Stomach (tissue), 9 donors: ENCODE results near the gene MYO1E. TPM values are rescaled to one million over a fixed set of nuclear protein-coding genes. Genes with fewer than 3 reads are reported as not detected.

Source experiments
- DNase-seq, 2 donors: peaks; one replicate each; pipeline versions ENCODE4 v3.0.0 to v3.0.0-alpha.2; 2013 to 2019
- H3K27ac ChIP-seq, 5 donors: fragments of 200-600 bp in 4 of 5; sonication (generic) in 4 of 5; one replicate each; pipeline ENCODE4 v1.5.1; 2013 to 2019; ENCODE audit warnings: mild to moderate bottlenecking in 1 of 5, moderate library complexity in 1 of 5
- H3K27me3 ChIP-seq, 3 donors: fragments of 200-600 bp; sonication (generic); one replicate each; pipeline ENCODE4 v1.5.1; 2017 to 2019; ENCODE audit warnings: mixed run types in 1 of 3
- H3K36me3 ChIP-seq, 4 donors: fragments of 200-600 bp; sonication (generic); 1 replicate in 3 of 4; 2 replicates in 1 of 4; pipeline ENCODE4 v1.5.1; 2016 to 2019
- H3K4me1 ChIP-seq, 4 donors: fragments of 200-600 bp; sonication (generic); one replicate each; pipeline ENCODE4 v1.5.1; 2016 to 2019
- H3K4me3 ChIP-seq, 4 donors: fragments of 200-600 bp; sonication (generic) in 3 of 4; one replicate each; pipeline ENCODE4 v1.5.1; 2016 to 2019; ENCODE audit warnings: mild to moderate bottlenecking in 1 of 4
- H3K9me3 ChIP-seq, 4 donors: fragments of 200-600 bp; sonication (generic); one replicate each; pipeline ENCODE4 v1.5.1; 2016 to 2019
- CTCF ChIP-seq, 7 experiments: fragments of 450-650 bp in 4 of 7; fragments of 200-600 bp in 3 of 7; sonication (generic) in 3 of 7; IDR thresholded peaks; one replicate each; pipeline ENCODE4 v1.5.1; 2016 to 2019; ENCODE audit warnings: antibody characterized with exemption in 7 of 7, control low read depth in 2 of 7, mild to moderate bottlenecking in 1 of 7
- EP300 ChIP-seq: sonication (generic); formaldehyde crosslinking; IDR thresholded peaks from one replicate; pipeline ENCODE4 v1.6.1; 2017; ENCODE audit warnings: antibody characterized with exemption
- POLR2A ChIP-seq, 4 donors: fragments of 450-650 bp; IDR thresholded peaks; one replicate each; pipeline ENCODE4 v1.6.1; 2016; ENCODE audit warnings: antibody characterized with exemption in 4 of 4, control low read depth in 2 of 4, mild to moderate bottlenecking in 1 of 4, moderate library complexity in 1 of 4
- POLR2AphosphoS5 ChIP-seq, 3 donors: sonication (generic); formaldehyde crosslinking; IDR thresholded peaks; one replicate each; pipeline ENCODE4 v1.6.1; 2016; ENCODE audit warnings: antibody characterized with exemption in 3 of 3
- WGBS, 5 donors: extraction: QIAGEN DNeasy Blood & Tissue Kit in 3 of 5; methylation state at CpG; one replicate each; pipeline versions ENCODE4 v1.1.5 to v1.1.7; 2013 to 2018; 5-methylcytosine and 5-hydroxymethylcytosine counted together
- intact Hi-C: fragments of 100-400 bp; cut with DNase I; formaldehyde crosslinking; loops from one replicate; pipeline ENCODE4 v1.15.1; 2023; ENCODE audit warnings: low total_unique reads
- polyA plus RNA-seq, 3 donors: library from polyadenylated mRNA; stranded (reverse); fragments of 200-250 nt; gene quantifications; one replicate each; pipeline ENCODE4 v1.2.3, GENCODE V29; 2013
- total RNA-seq, 5 donors: library from RNA; depleted of rRNA; stranded (reverse); fragments of >200 nt; gene quantifications; one replicate each; pipeline versions ENCODE4 v1.1.0 to v1.2.3, GENCODE V29; 2014 to 2016
- donor health status: healthy with polysubstance abuse.
- donor health status: Bipolar disorder and iron deficiency.
- donor health status: healthy.

MYO1E gene
- total and polyA plus RNA-seq, 8 donors, result 15.1 to 380 (median 46.3) TPM

DNA sequence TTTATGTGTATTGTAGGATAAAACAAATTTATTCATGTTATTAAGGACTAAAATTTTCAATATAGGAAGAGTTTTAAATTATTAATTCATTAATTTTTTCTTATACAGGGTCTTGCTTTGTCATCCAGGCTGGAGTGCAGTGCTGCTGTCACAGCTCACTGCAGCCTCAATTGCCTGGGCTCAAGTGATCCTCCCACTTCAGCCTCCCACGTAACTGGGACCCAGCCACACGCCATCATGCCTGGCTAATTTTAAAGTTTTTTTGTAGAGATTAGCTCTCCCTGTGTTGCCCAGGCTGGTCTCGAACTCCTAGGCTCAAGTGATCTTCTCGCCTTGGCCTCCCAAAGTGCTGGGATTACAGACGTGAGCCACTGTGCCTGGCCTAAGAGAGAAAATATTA is 253.0 kb downstream of the MYO1E start:
- WGBS, 5 donors, result 91 to 96% (median 94%) methylated on average over 5 of the region's 5 CpGs

GRCh38 chr15:59116771-59117170 is 255.9 kb downstream of the MYO1E start:
- Histone ChIP-seq H3K36me3 (peaks cover 0 to 25% (median 0%) of the 10 kb centered on the region in 4 donors), H3K27me3 (no peaks in the 10 kb centered on the region), H3K9me3 (no peaks in the 10 kb centered on the region), H3K4me3 (no peak overlapping the region), H3K4me1 (no peaks in the 10 kb centered on the region), H3K27ac (no peak overlapping the region)
- WGBS, 5 donors, result 96 to 98% (median 96%) methylated on average over 6 of the region's 6 CpGs
- no peak for DNase-seq
- TF ChIP-seq EP300 (no peak), POLR2A (IDR thresholded peaks at IDR 0.05) (no peak), CTCF (IDR thresholded peaks at IDR 0.05) (no peak), POLR2AphosphoS5 (IDR thresholded peaks at IDR 0.05) (no peak)
- intact Hi-C loops, result no loop called here

More for the DNA sequence above, 253.0 kb downstream of the MYO1E start:
- no peak for DNase-seq
- Histone ChIP-seq H3K36me3 (peaks cover 0 to 21% (median 0%) of the 10 kb centered on the region in 4 donors), H3K27me3 (no peaks in the 10 kb centered on the region), H3K9me3 (no peaks in the 10 kb centered on the region), H3K4me1 (no peaks in the 10 kb centered on the region), H3K27ac (no peak overlapping the region), H3K4me3 (no peak overlapping the region)
- TF ChIP-seq POLR2A (IDR thresholded peaks at IDR 0.05) (no peak), POLR2AphosphoS5 (IDR thresholded peaks at IDR 0.05) (no peak), EP300 (no peak), CTCF (IDR thresholded peaks at IDR 0.05) (no peak)
- intact Hi-C loops, result no loop called here

DNA sequence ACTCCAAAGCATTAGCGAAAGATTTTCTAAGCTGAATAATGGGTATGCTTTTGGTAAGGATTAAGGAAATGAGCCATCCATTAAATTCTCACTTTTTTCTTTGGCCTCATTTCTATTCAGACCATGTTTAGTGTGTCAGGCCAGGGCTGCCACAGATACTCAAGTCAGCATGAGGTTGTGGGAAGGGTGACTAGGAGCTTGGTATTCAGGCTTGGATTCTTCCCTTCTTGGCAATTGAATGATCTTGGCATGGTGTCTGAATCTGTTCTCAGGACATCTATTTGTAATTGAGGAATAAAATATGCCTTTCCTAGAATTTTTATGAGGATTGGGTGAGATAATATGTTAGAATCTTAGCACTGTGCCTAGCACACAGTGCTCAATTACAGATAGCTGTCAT is 256.5 kb downstream of the MYO1E start:
- Histone ChIP-seq H3K27ac (no peak overlapping the region), H3K27me3 (no peaks in the 10 kb centered on the region), H3K36me3 (peaks cover 0 to 25% (median 0%) of the 10 kb centered on the region in 4 donors), H3K4me1 (no peaks in the 10 kb centered on the region), H3K4me3 (no peak overlapping the region), H3K9me3 (no peaks in the 10 kb centered on the region)
- 91 to 100% (median 100%) methylated on average over 1 of the region's 1 CpG for WGBS, 5 donors
- no peak for TF ChIP-seq POLR2AphosphoS5 (IDR thresholded peaks at IDR 0.05)
- DNase-seq, result no peak
- intact Hi-C loops, result no loop called here

- no peak overlapping the region for H3K27ac ChIP-seq
- no peak for DNase-seq
- WGBS, 5 donors, result 68 to 77% (median 75%) methylated on average over 2 of the region's 2 CpGs
- peaks cover 0 to 25% (median 0%) of the 10 kb centered on the region in 4 donors for H3K36me3 ChIP-seq
- intact Hi-C loops, result no loop called here
- no peaks in the 10 kb centered on the region for H3K9me3 ChIP-seq
- no peak overlapping the region for H3K4me3 ChIP-seq
- TF ChIP-seq POLR2A (IDR thresholded peaks at IDR 0.05) (no peak), EP300 (no peak), CTCF (IDR thresholded peaks at IDR 0.05) (no peak), POLR2AphosphoS5 (IDR thresholded peaks at IDR 0.05) (no peak)
- H3K27me3 ChIP-seq, result no peaks in the 10 kb centered on the region
- H3K4me1 ChIP-seq, result no peaks in the 10 kb centered on the region
These were observed 257.6 kb downstream of the MYO1E start for GRCh38 chr15:59115047-59115446.

- Histone ChIP-seq H3K4me3 (no peak overlapping the region), H3K27ac (no peak overlapping the region), H3K4me1 (no peaks in the 10 kb centered on the region), H3K36me3 (peaks cover 0 to 17% (median 0%) of the 10 kb centered on the region in 4 donors), H3K27me3 (no peaks in the 10 kb centered on the region), H3K9me3 (no peaks in the 10 kb centered on the region)
- WGBS, 5 donors, result 83 to 89% (median 87%) methylated on average over 4 of the region's 4 CpGs
- intact Hi-C loops, result no loop called here
- DNase-seq, result no peak
- TF ChIP-seq POLR2AphosphoS5 (IDR thresholded peaks at IDR 0.05) (no peak), EP300 (no peak), POLR2A (IDR thresholded peaks at IDR 0.05) (no peak), CTCF (IDR thresholded peaks at IDR 0.05) (no peak)
These were observed 261.4 kb downstream of the MYO1E start for GRCh38 chr15:59111251-59111650.
